ENCODE data around the gene OR52E1.

OR52E1 gene

DNA sequence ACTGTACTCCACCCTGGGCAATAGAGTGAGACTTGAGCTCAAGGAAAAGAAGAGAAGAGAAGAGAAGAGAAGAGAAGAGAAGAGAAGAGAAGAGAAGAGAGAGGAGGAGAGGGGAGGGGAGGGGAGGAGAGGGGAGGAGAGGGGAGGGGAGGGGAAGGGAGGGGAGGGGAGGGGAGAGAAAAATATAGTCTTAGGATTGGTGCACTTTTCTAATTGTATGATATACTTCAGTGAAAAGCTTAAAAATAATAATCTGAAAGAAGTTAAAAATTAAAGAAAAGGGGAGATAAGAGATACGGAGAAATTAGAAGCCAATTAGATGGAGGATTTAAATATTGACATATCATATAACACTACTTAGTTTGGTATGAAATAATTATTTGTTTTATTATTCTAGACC lies 49.5 kb downstream of the OR52E1 start:
- DNase-seq = no peak
